Retinal pigment epithelial cell (primary cell): ENCODE results near the gene RABIF.
A peak's percentile ranks its signal among the peaks of the same experiment; 100 is the strongest.

Experiments used
- DNase-seq: peaks from one replicate; pipeline ENCODE4 v3.0.0-alpha.2; 2010; ENCODE audit warnings: low read depth
- H3K4me3 ChIP-seq: 2 replicates; pipeline ENCODE4 v1.5.1; 2011; ENCODE audit warnings: mild to moderate bottlenecking, low read length, control low read depth, moderate library complexity
- TF ChIP-seq, protein P1 (sequence below): conservative IDR thresholded peaks from 2 replicates; pipeline ENCODE4 v1.5.1; 2011; ENCODE audit warnings: low read depth, low read length, control low read depth, inconsistent platforms

Gene RABIF

DNA sequence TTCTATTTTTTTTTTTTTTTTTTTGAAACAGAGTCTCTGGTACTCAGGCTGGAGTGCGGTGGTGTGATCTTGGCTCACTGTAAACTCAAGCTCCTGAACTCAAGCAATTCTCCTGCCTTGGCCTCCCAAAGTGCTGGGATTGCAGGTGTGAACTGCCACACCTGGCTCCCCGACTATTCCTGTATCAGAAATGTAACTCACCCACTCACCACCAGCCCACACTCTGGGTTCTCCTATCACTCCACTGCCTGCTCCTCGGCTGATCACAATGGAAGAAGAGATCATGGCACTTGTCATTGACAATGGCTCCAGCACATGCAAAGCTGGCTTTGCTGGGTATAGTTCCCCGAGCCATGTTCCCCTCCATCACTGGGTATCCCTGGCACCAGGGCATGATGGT, 15.9 kb downstream of the RABIF start:
- TF ChIP-seq, protein P1, sequence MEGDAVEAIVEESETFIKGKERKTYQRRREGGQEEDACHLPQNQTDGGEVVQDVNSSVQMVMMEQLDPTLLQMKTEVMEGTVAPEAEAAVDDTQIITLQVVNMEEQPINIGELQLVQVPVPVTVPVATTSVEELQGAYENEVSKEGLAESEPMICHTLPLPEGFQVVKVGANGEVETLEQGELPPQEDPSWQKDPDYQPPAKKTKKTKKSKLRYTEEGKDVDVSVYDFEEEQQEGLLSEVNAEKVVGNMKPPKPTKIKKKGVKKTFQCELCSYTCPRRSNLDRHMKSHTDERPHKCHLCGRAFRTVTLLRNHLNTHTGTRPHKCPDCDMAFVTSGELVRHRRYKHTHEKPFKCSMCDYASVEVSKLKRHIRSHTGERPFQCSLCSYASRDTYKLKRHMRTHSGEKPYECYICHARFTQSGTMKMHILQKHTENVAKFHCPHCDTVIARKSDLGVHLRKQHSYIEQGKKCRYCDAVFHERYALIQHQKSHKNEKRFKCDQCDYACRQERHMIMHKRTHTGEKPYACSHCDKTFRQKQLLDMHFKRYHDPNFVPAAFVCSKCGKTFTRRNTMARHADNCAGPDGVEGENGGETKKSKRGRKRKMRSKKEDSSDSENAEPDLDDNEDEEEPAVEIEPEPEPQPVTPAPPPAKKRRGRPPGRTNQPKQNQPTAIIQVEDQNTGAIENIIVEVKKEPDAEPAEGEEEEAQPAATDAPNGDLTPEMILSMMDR, result no peak
- no peak overlapping the region for H3K4me3 ChIP-seq
- no peak for DNase-seq

DNA sequence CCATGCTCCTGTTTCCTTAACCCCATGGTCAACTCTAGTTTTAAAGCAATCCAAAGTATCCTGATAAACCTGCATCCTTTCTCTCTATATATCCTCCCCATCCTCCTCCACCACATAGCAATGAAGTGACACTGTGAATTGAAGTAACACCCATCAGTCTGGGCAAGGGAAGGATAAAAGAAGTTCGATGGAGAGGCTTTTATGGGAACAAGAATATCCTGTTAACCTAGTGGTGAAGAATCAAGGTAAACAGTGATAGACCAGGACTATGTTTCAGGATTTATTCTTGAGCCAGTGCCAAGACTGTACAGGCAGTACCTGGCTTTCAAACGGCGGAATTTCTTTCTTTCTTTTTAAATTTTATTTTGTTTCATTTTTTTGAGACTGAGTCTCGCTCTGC, 17.6 kb downstream of the RABIF start:
- DNase-seq, result no peak
- TF ChIP-seq, protein P1, result no peak
- no peak overlapping the region for H3K4me3 ChIP-seq

- no peak overlapping the region for H3K4me3 ChIP-seq
- TF ChIP-seq, protein P1, result no peak
- DNase-seq, result peak; percentile 39
These were observed 26.0 kb downstream of the RABIF start for GRCh38 chr1:202862679-202863560.

DNA sequence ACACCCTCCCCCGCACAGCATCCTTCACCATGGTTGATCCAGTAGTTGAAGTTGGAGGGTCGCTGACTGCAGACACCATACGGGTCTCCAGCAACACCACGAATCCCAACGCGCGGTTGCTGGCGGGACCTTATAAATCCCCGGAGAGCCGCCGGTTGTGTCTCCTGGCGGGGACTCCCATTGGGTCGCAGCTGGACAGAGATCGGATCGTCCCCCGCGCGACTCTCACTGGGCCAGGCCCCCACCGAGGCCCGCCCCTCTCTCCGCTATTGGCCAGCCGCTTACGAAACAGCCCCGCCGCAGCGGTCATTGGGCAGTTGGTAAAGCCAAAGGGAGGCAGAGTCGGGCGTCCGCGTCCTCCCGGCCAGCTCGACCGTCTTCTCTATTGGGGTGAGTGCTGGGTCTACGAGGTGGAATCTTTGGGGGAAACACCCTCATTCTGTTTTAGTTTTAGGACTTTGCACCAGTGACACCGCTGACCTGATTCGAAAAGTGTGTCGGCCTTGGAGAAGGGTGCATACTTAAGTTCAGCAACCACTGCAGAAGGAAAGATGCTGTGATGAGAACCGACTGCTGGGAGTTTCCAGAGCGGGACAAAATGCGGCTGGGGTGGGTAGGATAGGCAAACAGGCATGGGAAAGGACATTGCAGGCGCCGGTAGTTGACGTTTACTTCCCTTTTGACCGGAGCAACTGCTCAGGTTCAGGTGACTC, 27.4 kb downstream of the RABIF start:
- TF ChIP-seq, protein P1, result no peak
- peak overlapping the region; percentile 76 for H3K4me3 ChIP-seq
- DNase-seq, result peak; percentile 57

DNA sequence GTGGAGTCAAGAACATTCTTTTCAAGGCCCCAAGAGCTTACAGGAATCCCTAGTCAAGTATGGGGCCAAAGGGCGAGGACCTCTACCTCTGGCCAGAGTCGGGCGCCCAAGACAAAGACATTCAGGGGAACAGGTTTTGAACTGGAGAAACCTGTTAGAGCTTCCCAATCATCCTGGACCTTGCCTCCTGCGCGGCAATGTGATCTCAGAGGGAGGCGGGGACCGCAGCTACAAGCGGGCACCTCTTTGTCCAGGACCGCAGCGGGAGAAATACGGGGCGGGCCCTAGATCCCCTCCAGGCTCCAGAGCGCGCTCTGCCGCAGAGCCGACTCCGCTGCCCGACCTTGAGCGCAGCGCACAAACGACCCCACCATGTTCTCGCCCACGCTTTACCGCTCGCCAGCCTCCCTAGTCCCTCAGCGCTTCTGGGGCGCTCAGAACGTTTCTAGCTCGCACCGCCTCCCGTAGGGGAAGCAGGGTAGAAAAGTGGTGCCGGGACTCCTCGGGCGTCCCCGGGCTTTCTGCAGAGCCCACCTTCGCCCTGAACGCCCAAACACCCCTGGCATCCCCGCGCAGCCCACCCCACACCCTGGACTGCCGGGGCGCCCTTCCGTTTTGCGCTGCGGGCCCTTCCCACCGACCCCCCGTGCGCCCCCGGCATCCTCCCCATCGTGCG, 28.1 kb downstream of the RABIF start:
- DNase-seq, result no peak
- H3K4me3 ChIP-seq, result peak overlapping the region; percentile 76
- TF ChIP-seq, protein P1, result no peak

GRCh38 chr1:202858789-202859414, 30.0 kb downstream of the RABIF start:
- TF ChIP-seq, protein P1, result no peak
- no peak for DNase-seq
- H3K4me3 ChIP-seq, result no peak overlapping the region
